ENCODE measurements around the gene SYNJ2. TPM values are rescaled to one million over a fixed set of nuclear protein-coding genes. Genes with fewer than 3 reads are reported as not detected.
A peak's percentile ranks its signal among the peaks of the same experiment; 100 is the strongest.

Gene SYNJ2
- total and polyA plus RNA-seq, 2 experiments from 2014 or later, result 20.5 to 28.6 TPM

- Histone ChIP-seq H3K27me3 (replicated peaks; ENCODE audit: insufficient read depth) (no peaks in the 10 kb centered on the region), H3F3A (ENCODE audit: insufficient read depth) (peaks cover 29% of the 10 kb centered on the region), H3K9me3 (ENCODE audit: low read depth) (no peaks in the 10 kb centered on the region), H3K79me2 (ENCODE audit: insufficient read depth) (peaks cover 93% of the 10 kb centered on the region), H3K36me3 (ENCODE audit: low read depth) (no peaks in the 10 kb centered on the region), H3K9me2 (ENCODE audit: insufficient read depth) (no peaks in the 10 kb centered on the region), H3K27ac (peak overlapping the region; percentile 100), H3K4me2 (ENCODE audit: unreplicated experiment) (peak overlapping the region; percentile 83), H4K20me1 (ENCODE audit: insufficient read depth) (no peaks in the 10 kb centered on the region), H3K4me3 (0 out of 2 replicates have a peak overlapping the region, but pooled peaks have one; percentile 37), H3K9ac (peak overlapping the region; percentile 87), H3K4me1 (ENCODE audit: insufficient read depth) (peaks cover 28% of the 10 kb centered on the region), H2AFZ (no peak overlapping the region)
- DNase-seq, result peak; percentile 65
- WGBS, 2 experiments (ENCODE audit: low coverage in 1 of 2, low lambda C conversion rate in 2 of 2, missing lambda C conversion rate in 2 of 2), result 83 to 85% methylated on average over 6 of the region's 6 CpGs
- in situ Hi-C loops (cut with MboI), result no loop called here
- no peak for TF ChIP-seq EZH2phosphoT487 (IDR thresholded peaks at IDR 0.05; ENCODE audit: insufficient read depth, low read depth)
Measured at GRCh38 chr6:158002249-158002950, 20.7 kb downstream of the SYNJ2 start.

GRCh38 chr6:158002951-158003853 lies 21.5 kb downstream of the SYNJ2 start:
- WGBS, 2 experiments (ENCODE audit: low coverage in 1 of 2, low lambda C conversion rate in 2 of 2, missing lambda C conversion rate in 2 of 2), result 2 to 3% methylated on average over 15 of the region's 15 CpGs
- H3K9me3 ChIP-seq (ENCODE audit: low read depth), result no peaks in the 10 kb centered on the region
- peak overlapping the region; percentile 37 for H3K4me3 ChIP-seq
- H4K20me1 ChIP-seq (ENCODE audit: insufficient read depth), result no peaks in the 10 kb centered on the region
- H3K27ac ChIP-seq, result peak overlapping the region; percentile 100
- peak; percentile 97 for DNase-seq
- H3K4me1 ChIP-seq (ENCODE audit: insufficient read depth), result peaks cover 32% of the 10 kb centered on the region
- H2AFZ ChIP-seq, result peak overlapping the region; percentile 47
- no peaks in the 10 kb centered on the region for H3K27me3 ChIP-seq (replicated peaks; ENCODE audit: insufficient read depth)
- no peak for TF ChIP-seq EZH2 (IDR thresholded peaks at IDR 0.05; ENCODE audit: insufficient read depth, poor library complexity, severe bottlenecking)
- TF ChIP-seq EZH2phosphoT487 (IDR thresholded peaks at IDR 0.05; ENCODE audit: insufficient read depth, low read depth), result no peak
- H3K36me3 ChIP-seq (ENCODE audit: low read depth), result no peaks in the 10 kb centered on the region
- H3K9me2 ChIP-seq (ENCODE audit: insufficient read depth), result no peaks in the 10 kb centered on the region
- H3K79me2 ChIP-seq (ENCODE audit: insufficient read depth), result peaks cover 93% of the 10 kb centered on the region
- H3K4me2 ChIP-seq (ENCODE audit: unreplicated experiment), result peak overlapping the region; percentile 83
- peaks cover 29% of the 10 kb centered on the region for H3F3A ChIP-seq (ENCODE audit: insufficient read depth)
- in situ Hi-C loops (cut with MboI), result no loop called here
- H3K9ac ChIP-seq, result peak overlapping the region; percentile 87

GRCh38 chr6:158003910-158004700 lies 22.4 kb downstream of the SYNJ2 start:
- in situ Hi-C loops (cut with MboI), result no loop called here
- 58% methylated on average over 10 of the region's 10 CpGs for WGBS, 2 experiments (ENCODE audit: low coverage in 1 of 2, low lambda C conversion rate in 2 of 2, missing lambda C conversion rate in 2 of 2)

GRCh38 chr6:158004701-158005095 lies 23.0 kb downstream of the SYNJ2 start:
- Histone ChIP-seq H3K9me3 (ENCODE audit: low read depth) (no peaks in the 10 kb centered on the region), H3K4me1 (ENCODE audit: insufficient read depth) (peaks cover 46% of the 10 kb centered on the region), H3K79me2 (ENCODE audit: insufficient read depth) (peaks cover 93% of the 10 kb centered on the region), H2AFZ (no peak overlapping the region), H3K4me2 (ENCODE audit: unreplicated experiment) (no peak overlapping the region), H4K20me1 (ENCODE audit: insufficient read depth) (no peaks in the 10 kb centered on the region), H3K27ac (peak overlapping the region; percentile 100), H3F3A (ENCODE audit: insufficient read depth) (peaks cover 37% of the 10 kb centered on the region), H3K9me2 (ENCODE audit: insufficient read depth) (no peaks in the 10 kb centered on the region), H3K27me3 (replicated peaks; ENCODE audit: insufficient read depth) (no peaks in the 10 kb centered on the region), H3K36me3 (ENCODE audit: low read depth) (no peaks in the 10 kb centered on the region), H3K9ac (peak overlapping the region; percentile 87; the same call in 1 of the 2 replicates), H3K4me3 (no peak overlapping the region)
- no peak for TF ChIP-seq EZH2 (IDR thresholded peaks at IDR 0.05; ENCODE audit: insufficient read depth, poor library complexity, severe bottlenecking)
- 96 to 97% methylated on average over 14 of the region's 14 CpGs for WGBS, 2 experiments (ENCODE audit: low coverage in 1 of 2, low lambda C conversion rate in 2 of 2, missing lambda C conversion rate in 2 of 2)
- in situ Hi-C loops (cut with MboI), result no loop called here
- no peak for DNase-seq

More at GRCh38 chr6:158003910-158004700, 22.4 kb downstream of the SYNJ2 start:
- H3K9ac ChIP-seq, result peak overlapping the region; percentile 87
- peaks cover 37% of the 10 kb centered on the region for H3F3A ChIP-seq (ENCODE audit: insufficient read depth)
- H3K4me3 ChIP-seq, result peak overlapping the region; percentile 37
- H3K4me2 ChIP-seq (ENCODE audit: unreplicated experiment), result peak overlapping the region; percentile 83
- no peak for DNase-seq
- H3K27me3 ChIP-seq (replicated peaks; ENCODE audit: insufficient read depth), result no peaks in the 10 kb centered on the region
- peaks cover 93% of the 10 kb centered on the region for H3K79me2 ChIP-seq (ENCODE audit: insufficient read depth)
- no peaks in the 10 kb centered on the region for H3K36me3 ChIP-seq (ENCODE audit: low read depth)
- peak overlapping the region; percentile 47 for H2AFZ ChIP-seq
- no peaks in the 10 kb centered on the region for H4K20me1 ChIP-seq (ENCODE audit: insufficient read depth)
- no peaks in the 10 kb centered on the region for H3K9me2 ChIP-seq (ENCODE audit: insufficient read depth)
- TF ChIP-seq EZH2phosphoT487 (IDR thresholded peaks at IDR 0.05; ENCODE audit: insufficient read depth, low read depth), result no peak
- TF ChIP-seq EZH2 (IDR thresholded peaks at IDR 0.05; ENCODE audit: insufficient read depth, poor library complexity, severe bottlenecking), result no peak
- no peaks in the 10 kb centered on the region for H3K9me3 ChIP-seq (ENCODE audit: low read depth)
- H3K4me1 ChIP-seq (ENCODE audit: insufficient read depth), result peaks cover 41% of the 10 kb centered on the region
- H3K27ac ChIP-seq, result peak overlapping the region; percentile 100
